ENCODE measurements around the gene ACTBL2. TPM values are rescaled to one million over a fixed set of nuclear protein-coding genes. Genes with fewer than 3 reads are reported as not detected.
"Not testable (repeated sequence)": the region's sequence is repeated elsewhere in the genome, so short reads cannot be mapped to it uniquely, and the experiment has no call there.

The ACTBL2 gene
- polyA plus RNA-seq (ENCODE audit: insufficient read length): not detected

GRCh38 chr5:57482671-57483106, at the start of gene ACTBL2:
TSS of gene ACTBL2 (minus strand) at chr5:57482811. CDS start at chr5:57482707, 104 bp downstream.
- no peak for DNase-seq (ENCODE audit: low read depth)

GRCh38 chr5:57531333-57531732, 48.7 kb upstream of the ACTBL2 start:
- DNase-seq (ENCODE audit: low read depth): no peak

- DNase-seq (ENCODE audit: low read depth): no peak
These were observed 47.3 kb upstream of the ACTBL2 start for GRCh38 chr5:57529864-57530263.

- DNase-seq (ENCODE audit: low read depth): no peak
These were observed 45.3 kb upstream of the ACTBL2 start for GRCh38 chr5:57527870-57528269.

DNA sequence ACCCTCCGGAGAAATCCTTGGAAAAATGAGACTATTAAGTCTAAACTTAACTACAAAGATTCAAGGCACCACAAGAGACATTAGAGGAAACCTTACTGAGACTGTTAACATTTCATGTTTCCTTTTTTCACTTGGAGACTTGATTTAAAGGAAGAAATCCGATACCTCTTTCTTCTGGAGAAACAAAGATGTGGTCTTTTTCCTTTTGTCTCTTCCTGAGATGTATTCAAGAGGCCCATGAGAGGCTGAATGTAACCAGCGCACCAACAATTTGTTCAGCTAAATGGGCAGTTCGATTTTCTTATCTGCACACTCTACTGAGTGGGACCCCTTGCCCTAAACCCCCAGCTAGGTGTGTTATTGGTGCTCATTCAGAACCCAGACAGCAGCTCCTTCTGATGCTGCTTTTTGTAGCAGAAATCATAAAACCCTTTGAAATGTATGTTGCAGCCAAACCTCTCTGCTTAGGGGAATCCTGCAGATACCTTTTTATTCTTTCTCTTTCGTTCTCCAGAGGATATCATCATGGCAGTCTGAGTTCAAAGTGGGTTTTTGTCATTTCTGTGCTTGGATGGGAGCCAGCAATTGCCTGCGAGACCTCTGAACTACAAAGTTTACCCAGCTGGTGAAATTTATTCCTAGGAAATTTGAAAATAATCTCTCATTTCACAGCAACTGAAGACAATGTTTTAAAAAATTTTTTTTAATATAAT, 41.9 kb upstream of the ACTBL2 start:
- no peak for DNase-seq (ENCODE audit: low read depth)

DNA sequence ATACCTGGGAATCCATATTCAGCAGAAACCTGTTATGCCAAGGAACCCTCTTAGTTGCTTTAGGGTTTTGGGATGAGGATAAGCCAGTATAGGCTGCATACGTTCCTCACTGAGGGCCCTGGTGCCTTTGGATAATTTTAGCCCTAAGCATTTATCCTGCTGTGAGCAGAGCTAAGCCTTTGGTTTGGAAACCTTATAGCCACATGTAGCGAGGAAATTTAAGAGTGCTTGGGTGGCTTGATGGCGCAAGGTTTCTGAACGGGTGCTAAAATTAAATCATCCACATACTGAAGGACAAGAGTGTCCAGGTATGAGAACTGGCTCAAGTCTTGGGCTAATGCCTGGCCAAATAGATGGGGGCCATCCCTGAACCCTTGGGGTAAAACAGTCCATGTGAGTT, 39.9 kb upstream of the ACTBL2 start:
- not testable (repeated sequence) for DNase-seq (ENCODE audit: low read depth)

DNA sequence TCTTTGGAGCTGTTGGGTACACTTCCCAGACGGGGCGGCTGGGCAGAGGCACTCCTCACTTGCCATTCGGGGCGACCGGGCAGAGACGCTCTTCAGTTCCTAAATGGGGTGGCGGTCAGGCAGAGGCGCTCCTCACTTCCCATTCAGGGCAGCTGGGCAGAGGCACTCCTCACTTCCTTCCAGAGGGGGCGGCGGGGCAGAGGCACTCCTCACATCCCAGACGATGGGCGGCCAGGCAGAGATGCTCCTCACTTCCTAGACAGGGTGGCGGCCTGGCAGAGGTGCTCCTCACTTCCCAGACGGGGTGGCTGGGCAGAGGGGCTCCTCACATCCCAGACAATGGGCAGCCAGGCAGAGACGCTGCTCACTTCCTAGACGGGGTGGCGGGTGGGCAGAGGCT, 35.8 kb upstream of the ACTBL2 start:
- not testable (repeated sequence) for DNase-seq (ENCODE audit: low read depth)

GRCh38 chr5:57517250-57517649, 34.6 kb upstream of the ACTBL2 start:
- DNase-seq (ENCODE audit: low read depth): no peak

DNA sequence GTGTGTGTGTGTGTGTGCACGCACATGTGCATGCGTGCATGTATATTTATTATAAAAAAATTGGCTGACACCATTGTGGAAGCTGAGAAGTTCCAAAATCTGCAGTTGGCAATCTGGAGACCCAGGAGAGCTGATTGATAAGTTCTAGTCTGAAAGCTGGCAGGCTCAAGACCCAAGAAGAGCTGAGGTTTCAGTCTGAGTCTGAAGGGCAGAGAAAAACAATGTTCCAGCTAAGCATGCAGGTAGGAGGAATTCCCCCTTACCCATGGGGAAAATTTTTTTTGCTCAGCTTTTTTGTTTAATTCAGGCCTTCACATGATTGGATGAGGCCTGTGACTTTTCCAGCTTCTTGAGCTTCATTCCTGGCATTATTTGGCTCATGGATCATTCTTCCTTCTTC, 31.2 kb upstream of the ACTBL2 start:
- DNase-seq (ENCODE audit: low read depth): no peak

DNA sequence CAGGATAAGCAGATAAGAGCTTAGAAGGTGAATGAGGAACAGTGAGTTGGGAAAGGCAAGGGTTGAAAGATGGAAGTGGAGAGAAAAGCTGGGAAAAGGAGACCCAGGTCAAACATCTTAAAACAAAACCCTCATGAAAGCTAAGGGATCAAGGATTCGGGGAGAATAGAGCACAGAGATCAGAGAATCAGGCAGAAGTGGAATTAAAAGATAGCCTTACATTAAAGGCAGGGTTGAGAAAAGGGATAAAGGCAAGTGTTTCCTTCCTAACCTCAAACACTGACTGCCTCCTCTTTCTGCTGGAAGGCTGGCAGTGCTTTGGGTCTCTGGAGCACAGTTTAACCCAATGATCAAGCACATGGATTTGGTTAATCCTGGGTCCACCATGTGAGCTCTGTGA, 28.7 kb upstream of the ACTBL2 start:
- no peak for DNase-seq (ENCODE audit: low read depth)

GRCh38 chr5:57509501-57510260, 27.1 kb upstream of the ACTBL2 start:
- no peak for DNase-seq (ENCODE audit: low read depth)

GRCh38 chr5:57508211-57508610, 25.6 kb upstream of the ACTBL2 start:
- no peak for DNase-seq (ENCODE audit: low read depth)

GRCh38 chr5:57505272-57506200, 22.9 kb upstream of the ACTBL2 start:
- no peak for DNase-seq (ENCODE audit: low read depth)

GRCh38 chr5:57504357-57504756, 21.7 kb upstream of the ACTBL2 start:
- DNase-seq (ENCODE audit: low read depth): no peak

- DNase-seq (ENCODE audit: low read depth): no peak
These were observed 20.8 kb upstream of the ACTBL2 start for GRCh38 chr5:57503433-57503832.

- DNase-seq (ENCODE audit: low read depth): no peak
These were observed 19.0 kb upstream of the ACTBL2 start for GRCh38 chr5:57501414-57502201.

DNA sequence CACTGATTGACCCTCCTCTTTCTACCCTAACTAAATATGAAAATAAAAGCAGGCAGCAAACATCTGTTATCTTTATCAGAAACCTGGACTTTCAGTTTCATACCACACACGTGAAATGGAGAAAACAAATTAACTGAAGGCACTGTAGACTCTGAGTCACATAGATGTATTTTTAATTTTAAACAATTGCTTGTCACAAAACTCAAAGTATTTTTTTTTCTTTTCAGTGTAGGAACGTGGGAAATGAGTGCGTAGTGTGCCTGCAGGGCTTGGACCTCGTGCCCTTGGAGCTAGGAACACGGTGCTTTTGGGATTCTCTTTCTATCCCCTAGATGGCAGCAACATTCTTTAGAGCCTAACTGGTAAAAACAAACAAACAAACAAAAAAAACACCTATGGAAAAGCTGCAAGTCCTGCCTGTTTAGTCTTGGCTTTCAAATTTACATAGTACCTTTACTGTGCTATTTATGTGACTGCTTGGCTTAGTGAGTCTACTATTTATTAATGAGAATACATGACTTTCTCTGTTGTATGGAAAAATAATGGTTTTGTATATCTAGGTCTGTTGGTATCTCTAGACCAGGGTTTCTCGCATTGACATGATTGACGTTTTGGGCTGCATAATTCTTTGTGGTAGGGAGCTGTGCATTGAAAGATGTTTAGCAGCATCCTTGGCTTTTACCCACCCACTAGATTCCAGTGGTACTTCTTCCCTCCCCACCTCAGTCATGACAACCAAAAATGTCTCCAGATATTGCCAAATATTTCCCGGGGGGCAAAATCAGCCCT, 16.8 kb upstream of the ACTBL2 start:
- DNase-seq (ENCODE audit: low read depth): no peak

DNA sequence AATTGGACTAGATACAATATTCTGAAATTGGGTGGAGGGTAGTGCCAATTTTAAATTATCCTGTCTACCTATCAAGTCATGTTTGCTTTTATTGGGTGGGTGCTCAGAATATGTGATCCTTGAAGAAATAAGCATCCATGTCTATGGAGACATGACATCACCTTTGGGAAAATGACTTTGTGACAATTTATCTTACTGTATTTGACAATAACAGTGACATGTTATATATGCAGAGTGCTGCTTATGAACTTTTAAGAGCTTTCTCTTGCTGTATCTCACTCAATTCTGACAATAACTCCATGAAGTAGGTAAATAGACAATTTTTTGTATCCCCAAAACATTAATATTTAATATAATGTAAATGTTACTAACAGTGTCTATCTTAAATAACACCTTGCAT, 15.1 kb upstream of the ACTBL2 start:
- no peak for DNase-seq (ENCODE audit: low read depth)

DNA sequence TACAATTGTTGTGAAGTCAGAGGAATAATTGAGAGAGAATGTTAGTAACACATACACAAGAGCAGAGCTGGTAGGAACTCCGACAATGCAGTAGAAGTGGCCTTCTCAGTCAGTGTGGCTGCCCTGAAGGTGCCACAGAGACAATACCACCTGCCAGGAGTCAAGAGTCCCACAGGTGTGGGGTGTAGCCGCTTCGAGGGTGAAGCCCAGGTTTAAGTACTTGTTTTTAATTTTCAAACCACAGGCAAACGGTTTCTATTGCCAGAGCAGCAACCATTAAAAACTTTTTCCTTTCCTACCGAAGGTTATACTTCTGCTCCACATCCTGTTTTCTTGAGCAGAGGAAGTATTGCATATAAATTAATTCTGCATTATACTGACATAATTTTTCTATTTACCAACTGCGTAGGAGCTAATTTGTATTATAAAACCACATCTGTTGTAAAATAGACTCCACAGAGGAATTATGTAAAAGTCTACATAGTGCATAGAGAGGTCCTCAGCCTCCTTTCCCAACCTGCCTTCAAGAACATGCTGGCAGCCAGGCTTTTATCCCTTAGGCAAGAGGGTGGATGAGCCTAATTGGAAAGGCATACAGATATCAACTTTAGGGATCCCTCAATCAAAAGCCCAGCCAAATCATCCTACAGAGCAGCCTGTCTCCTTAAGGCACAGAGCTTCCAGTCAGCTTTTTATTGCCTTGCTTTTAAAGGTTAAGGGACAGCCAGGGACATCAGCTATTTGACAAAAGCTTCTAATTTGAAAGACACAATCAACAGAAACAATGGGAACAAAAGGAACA, 12.9 kb upstream of the ACTBL2 start:
- no peak for DNase-seq (ENCODE audit: low read depth)
